CD4-positive, CD25-positive, alpha-beta regulatory T cell (primary cell): ENCODE measurements around the gene PLET1. TPM values are rescaled to one million over a fixed set of nuclear protein-coding genes. Genes with fewer than 3 reads are reported as not detected.

Experiments
- ATAC-seq, 2 donors: fragments of 150-1000 bp; cut with Tn5 transposase; one replicate each; pipeline ENCODE4 v1.10.0; 2021; ENCODE audit warnings: low read depth in 2 of 2, moderate number of reproducible peaks in 2 of 2, moderate library complexity in 1 of 2
- DNase-seq, 3 donors: peaks; one replicate each; pipeline versions ENCODE4 v3.0.0 to v3.0.0-alpha.2; 2012 to 2022; ENCODE audit warnings: mixed read lengths in 1 of 3
- H3K27ac ChIP-seq: one replicate; pipeline ENCODE4 v1.7.0; 2013; ENCODE audit warnings: mild to moderate bottlenecking, low read length; ENCODE audit not compliant: insufficient read depth, poor library complexity, severe bottlenecking
- H3K27me3 ChIP-seq: one replicate; pipeline ENCODE4 v1.7.0; 2013; ENCODE audit warnings: low read length; ENCODE audit not compliant: control insufficient read depth, insufficient read depth
- H3K36me3 ChIP-seq: one replicate; pipeline ENCODE4 v1.7.0; 2013; ENCODE audit warnings: mild to moderate bottlenecking, low read length, moderate library complexity; ENCODE audit not compliant: control insufficient read depth, insufficient read depth
- H3K4me1 ChIP-seq: 2 replicates; pipeline ENCODE4 v1.7.0; 2013; ENCODE audit warnings: mild to moderate bottlenecking, low read length; ENCODE audit not compliant: insufficient read depth, control insufficient read depth, poor library complexity, severe bottlenecking
- H3K4me3 ChIP-seq: one replicate; pipeline ENCODE4 v1.7.0; 2013; ENCODE audit warnings: low read depth, mild to moderate bottlenecking, low read length, moderate library complexity
- H3K9me3 ChIP-seq, 2 experiments: 1 replicate in 1 of 2; 2 replicates in 1 of 2; pipeline ENCODE4 v1.7.0; 2013; ENCODE audit warnings: low read length in 2 of 2, mild to moderate bottlenecking in 1 of 2, moderate library complexity in 1 of 2; ENCODE audit not compliant: control insufficient read depth in 2 of 2
- H3K27ac Mint-ChIP-seq, 3 donors: one replicate each; pipeline ENCODE4 v1.8.0; 2020 to 2022; ENCODE audit warnings: mild to moderate bottlenecking in 3 of 3, mixed read lengths in 3 of 3, moderate library complexity in 2 of 3
- H3K27me3 Mint-ChIP-seq: one replicate; pipeline ENCODE4 v1.8.0; 2022; ENCODE audit warnings: mild to moderate bottlenecking, mixed read lengths
- H3K36me3 Mint-ChIP-seq: one replicate; pipeline ENCODE4 v1.8.0; 2020; ENCODE audit warnings: mixed read lengths
- H3K4me1 Mint-ChIP-seq, 4 donors: one replicate each; pipeline ENCODE4 v1.8.0; 2020 to 2022; ENCODE audit warnings: mixed read lengths in 4 of 4, mild to moderate bottlenecking in 1 of 4
- H3K4me3 Mint-ChIP-seq, 4 donors: one replicate each; pipeline ENCODE4 v1.8.0; 2020 to 2022; ENCODE audit warnings: mild to moderate bottlenecking in 4 of 4, mixed read lengths in 4 of 4, moderate library complexity in 3 of 4
- H3K9me3 Mint-ChIP-seq, 7 donors: one replicate each; pipeline ENCODE4 v1.8.0; 2020 to 2022; ENCODE audit warnings: mixed read lengths in 7 of 7, mild to moderate bottlenecking in 3 of 7, moderate library complexity in 2 of 7
- polyA plus RNA-seq, 4 donors: library from polyadenylated mRNA; unstranded; fragments of 300-500 nt; fragmentation: Illumina TruSeq; gene quantifications; one replicate each; pipeline ENCODE4 v1.2.3, GENCODE V29; 2021
- total RNA-seq: library from RNA; stranded (reverse); gene quantifications from one replicate; pipeline ENCODE4 v1.2.3, GENCODE V29; 2022

Gene PLET1
- total and polyA plus RNA-seq, 5 donors from 2014 or later = not detected

DNA sequence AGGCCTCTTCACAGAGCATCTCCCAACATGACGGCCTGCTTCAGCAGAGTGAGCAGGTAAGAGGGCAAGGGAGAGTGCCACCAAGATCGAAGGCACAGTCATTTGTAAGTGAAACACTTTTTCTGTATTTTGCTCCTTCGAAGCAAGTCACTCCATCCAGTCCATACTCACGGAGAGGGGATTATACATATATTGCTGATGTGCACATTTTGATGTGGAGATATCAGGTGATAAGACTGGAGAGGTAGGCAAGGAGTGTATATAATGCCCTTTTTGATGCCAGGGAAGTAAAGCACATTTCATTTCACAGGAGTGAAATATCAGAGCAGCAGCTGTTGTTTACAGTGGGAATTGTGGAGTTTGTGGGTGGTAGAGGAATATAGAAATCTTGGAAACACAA is 23.2 kb downstream of the PLET1 start:
- no peak for DNase-seq
- Histone ChIP-seq H3K36me3 (peaks cover 56% of the 10 kb centered on the region), H3K27me3 (no peaks in the 10 kb centered on the region), H3K27ac (no peak overlapping the region), H3K4me3 (no peak overlapping the region), H3K9me3 (no peaks in the 10 kb centered on the region), H3K4me1 (no peaks in the 10 kb centered on the region)
- no peak for ATAC-seq
- no peak overlapping the region for H3K27ac Mint-ChIP-seq
- H3K36me3 Mint-ChIP-seq = peaks cover 45% of the 10 kb centered on the region
- peaks cover 0 to 1% (median 0%) of the 10 kb centered on the region in 7 donors for H3K9me3 Mint-ChIP-seq
- no peaks in the 10 kb centered on the region for H3K27me3 Mint-ChIP-seq
- H3K4me1 Mint-ChIP-seq = peaks cover 0 to 4% (median 0%) of the 10 kb centered on the region in 4 donors
- H3K4me3 Mint-ChIP-seq = no peak overlapping the region

DNA sequence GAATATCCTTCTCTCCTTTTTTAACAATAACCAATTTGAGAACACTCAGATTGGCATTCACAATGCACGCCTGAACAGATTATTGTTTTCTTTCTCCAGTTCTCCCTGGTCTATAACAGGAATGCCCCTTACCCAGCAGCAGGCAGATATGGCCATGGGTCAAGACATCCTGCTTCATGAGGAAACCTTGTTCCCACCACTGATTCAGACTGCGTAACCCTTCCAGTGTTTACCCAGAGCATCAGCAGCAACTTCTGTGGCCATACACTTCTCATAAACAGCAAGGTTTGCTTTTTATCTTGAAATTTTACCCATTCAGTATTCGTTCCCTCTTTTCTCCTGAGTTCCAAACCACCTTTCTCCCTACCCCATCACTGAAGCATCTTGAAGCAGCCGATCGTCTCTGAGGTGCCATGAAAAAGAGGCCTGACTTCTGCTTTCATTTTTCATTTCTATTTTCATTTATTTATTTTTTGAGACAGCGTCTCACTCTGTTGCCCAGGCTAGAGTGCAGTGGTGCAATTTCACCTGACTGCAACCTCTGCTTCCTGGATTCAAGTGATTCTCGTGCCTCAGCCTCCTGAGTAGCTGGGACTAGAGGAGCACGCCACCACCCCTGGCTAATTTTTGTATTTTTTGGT is 24.8 kb downstream of the PLET1 start:
- H3K4me3 ChIP-seq = no peak overlapping the region
- Mint-ChIP-seq H3K36me3 (peaks cover 53% of the 10 kb centered on the region), H3K4me1 (peaks cover 0 to 4% (median 1%) of the 10 kb centered on the region in 4 donors), H3K4me3 (no peak overlapping the region), H3K9me3 (no peaks in the 10 kb centered on the region), H3K27me3 (no peaks in the 10 kb centered on the region), H3K27ac (peak overlapping the region in 1 of 3 donors; percentile 21)
- no peaks in the 10 kb centered on the region for H3K4me1 ChIP-seq
- H3K36me3 ChIP-seq = peaks cover 62% of the 10 kb centered on the region
- no peak for ATAC-seq
- no peak for DNase-seq
- no peaks in the 10 kb centered on the region for H3K27me3 ChIP-seq
- no peak overlapping the region for H3K27ac ChIP-seq
- no peaks in the 10 kb centered on the region for H3K9me3 ChIP-seq

DNA sequence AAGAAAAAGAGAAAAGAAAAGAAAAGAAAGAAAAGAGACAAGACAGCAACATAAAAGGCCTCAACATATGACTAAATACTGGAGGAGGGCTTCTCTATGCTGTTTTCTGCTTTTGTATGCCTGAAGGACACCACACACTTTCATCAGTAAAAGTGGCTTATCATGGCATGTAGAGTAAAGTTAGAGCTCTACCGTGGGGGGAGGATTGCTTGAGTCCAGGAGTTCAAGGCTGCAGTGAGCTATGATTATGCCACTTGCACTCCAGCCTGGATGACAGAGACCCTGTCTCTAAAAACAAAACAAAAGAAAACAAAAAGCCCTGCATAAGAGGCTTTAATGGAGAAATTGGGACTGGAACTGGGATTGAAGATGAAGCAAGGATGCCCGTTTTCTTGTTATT is 28.7 kb downstream of the PLET1 start:
- peaks cover 49% of the 10 kb centered on the region for H3K36me3 Mint-ChIP-seq
- peaks cover 13 to 29% (median 16%) of the 10 kb centered on the region in 4 donors for H3K4me1 Mint-ChIP-seq
- DNase-seq (no peak), ATAC-seq (no peak)
- peaks cover 60% of the 10 kb centered on the region for H3K36me3 ChIP-seq
- H3K27me3 Mint-ChIP-seq = no peaks in the 10 kb centered on the region
- H3K4me3 Mint-ChIP-seq = no peak overlapping the region
- peaks cover 8% of the 10 kb centered on the region for H3K4me1 ChIP-seq
- H3K4me3 ChIP-seq = no peak overlapping the region
- no peaks in the 10 kb centered on the region for H3K27me3 ChIP-seq
- no peak overlapping the region for H3K27ac ChIP-seq
- H3K27ac Mint-ChIP-seq = peak overlapping the region in 1 of 3 donors; percentile 26
- no peaks in the 10 kb centered on the region for H3K9me3 ChIP-seq
- no peaks in the 10 kb centered on the region for H3K9me3 Mint-ChIP-seq

DNA sequence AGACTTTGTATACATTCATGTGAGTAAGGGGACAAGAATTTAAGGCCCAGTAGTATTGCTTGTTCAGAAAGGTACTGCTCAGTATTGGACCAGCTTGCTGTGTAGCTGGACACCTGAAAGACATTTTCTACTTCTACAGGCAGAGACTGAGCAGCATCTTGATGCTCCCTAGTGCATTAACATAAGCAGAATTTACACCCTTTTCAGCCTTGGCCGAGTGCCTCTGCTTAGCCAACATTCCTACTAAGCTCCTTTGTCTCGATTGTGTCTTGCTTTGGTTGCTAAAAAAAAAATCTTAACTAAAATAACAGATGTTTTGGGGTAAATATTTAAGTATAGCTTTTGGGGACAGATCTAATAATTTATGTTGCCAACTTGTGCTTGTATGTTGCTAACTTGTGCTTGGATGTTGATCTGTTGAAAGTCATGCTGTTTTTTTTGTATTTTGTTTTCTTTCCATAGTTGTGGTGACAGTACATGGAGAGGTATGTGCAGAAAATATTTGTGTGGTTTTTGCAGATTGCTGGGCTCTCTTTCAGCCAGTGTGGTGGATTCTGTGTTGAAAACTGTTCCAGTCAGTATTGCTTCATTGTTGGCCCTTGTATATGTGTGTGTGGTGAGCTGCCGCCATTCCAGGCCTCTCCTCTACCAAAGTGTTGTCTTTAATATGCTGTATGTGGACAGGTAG is 30.8 kb downstream of the PLET1 start:
- H3K9me3 ChIP-seq = no peaks in the 10 kb centered on the region
- Mint-ChIP-seq H3K4me3 (no peak overlapping the region), H3K9me3 (no peaks in the 10 kb centered on the region), H3K36me3 (peaks cover 34% of the 10 kb centered on the region), H3K27me3 (no peaks in the 10 kb centered on the region), H3K4me1 (peaks cover 16 to 43% (median 18%) of the 10 kb centered on the region in 4 donors), H3K27ac (peak overlapping the region in 1 of 3 donors; percentile 52)
- peaks cover 42% of the 10 kb centered on the region for H3K36me3 ChIP-seq
- H3K4me1 ChIP-seq = peaks cover 15% of the 10 kb centered on the region
- no peak overlapping the region for H3K4me3 ChIP-seq
- ATAC-seq (no peak), DNase-seq (no peak)
- no peak overlapping the region for H3K27ac ChIP-seq
- no peaks in the 10 kb centered on the region for H3K27me3 ChIP-seq

DNA sequence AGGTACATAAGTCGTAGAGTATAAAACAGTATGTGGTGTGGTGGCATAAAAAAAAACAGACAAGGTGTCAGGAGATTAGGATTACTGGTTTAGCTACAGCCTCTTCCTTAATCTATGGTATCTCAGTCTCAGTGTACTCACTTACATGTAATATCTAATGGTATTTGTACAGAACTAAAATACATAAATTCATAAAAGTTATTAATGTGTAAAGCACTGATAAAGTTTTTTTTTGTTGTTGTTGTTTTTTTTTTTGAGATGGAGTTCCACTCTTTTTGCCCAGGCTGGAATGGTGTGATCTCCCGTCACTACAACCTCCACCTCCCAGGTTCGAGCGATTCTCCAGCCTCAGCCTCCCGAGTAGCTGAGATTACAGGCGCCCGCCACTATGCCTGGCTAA is 31.5 kb downstream of the PLET1 start:
- H3K4me1 Mint-ChIP-seq = peaks cover 16 to 43% (median 18%) of the 10 kb centered on the region in 4 donors
- Histone ChIP-seq H3K36me3 (peaks cover 39% of the 10 kb centered on the region), H3K4me1 (peaks cover 15% of the 10 kb centered on the region), H3K27ac (no peak overlapping the region), H3K9me3 (no peaks in the 10 kb centered on the region), H3K27me3 (no peaks in the 10 kb centered on the region), H3K4me3 (no peak overlapping the region)
- H3K27ac Mint-ChIP-seq = peak overlapping the region in 1 of 3 donors; percentile 4
- H3K36me3 Mint-ChIP-seq = peaks cover 34% of the 10 kb centered on the region
- ATAC-seq (no peak), DNase-seq (no peak)
- H3K4me3 Mint-ChIP-seq = peak overlapping the region in 1 of 4 donors; percentile 0
- no peaks in the 10 kb centered on the region for H3K9me3 Mint-ChIP-seq
- H3K27me3 Mint-ChIP-seq = no peaks in the 10 kb centered on the region

DNA sequence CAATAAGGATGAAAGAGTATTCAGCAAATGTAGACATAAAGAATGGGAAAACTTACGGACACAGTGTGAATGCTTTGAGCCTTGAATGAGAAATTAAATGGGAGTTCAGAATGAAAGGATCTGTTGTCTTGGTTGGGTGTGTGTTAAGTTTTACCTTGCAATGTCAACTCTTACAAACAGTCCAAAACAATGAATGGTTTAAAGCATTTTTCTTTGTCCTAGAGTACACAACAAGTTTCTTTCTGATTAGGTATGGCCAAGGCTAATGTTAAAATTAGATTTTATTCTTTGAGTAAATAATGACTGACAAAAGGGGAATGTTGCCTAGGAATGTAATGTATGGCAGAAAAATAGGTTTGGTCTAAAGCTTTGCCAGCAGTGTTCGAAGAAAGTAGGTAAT is 32.0 kb downstream of the PLET1 start:
- no peak overlapping the region for H3K27ac ChIP-seq
- Mint-ChIP-seq H3K4me1 (peaks cover 16 to 43% (median 18%) of the 10 kb centered on the region in 4 donors), H3K27me3 (no peaks in the 10 kb centered on the region), H3K9me3 (no peaks in the 10 kb centered on the region), H3K36me3 (peaks cover 31% of the 10 kb centered on the region), H3K27ac (peak overlapping the region in 1 of 3 donors; percentile 4), H3K4me3 (peak overlapping the region in 2 of 4 donors; percentile 0 to 96)
- no peaks in the 10 kb centered on the region for H3K9me3 ChIP-seq
- H3K36me3 ChIP-seq = peaks cover 35% of the 10 kb centered on the region
- H3K4me3 ChIP-seq = no peak overlapping the region
- peaks cover 15% of the 10 kb centered on the region for H3K4me1 ChIP-seq
- no peaks in the 10 kb centered on the region for H3K27me3 ChIP-seq
- ATAC-seq (no peak), DNase-seq (no peak)

DNA sequence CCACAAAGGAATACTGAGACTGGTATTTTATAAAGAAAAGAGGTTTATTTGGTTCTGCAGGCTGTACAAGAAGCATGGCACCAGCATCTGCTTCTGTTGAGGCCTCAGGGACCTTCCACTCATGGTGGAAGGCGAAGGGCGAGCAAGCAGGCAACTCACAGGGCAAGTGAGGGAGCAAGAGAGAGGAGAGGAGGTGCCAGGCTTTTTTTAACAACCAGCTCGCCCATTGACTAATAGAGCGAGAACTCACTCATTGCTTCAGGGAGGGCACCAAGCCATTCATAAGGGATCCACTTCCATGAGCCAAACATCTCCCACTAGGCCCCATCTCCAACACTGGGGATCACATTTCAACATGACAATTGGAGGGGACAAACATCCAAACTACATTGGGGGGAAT is 33.2 kb downstream of the PLET1 start:
- Mint-ChIP-seq H3K4me3 (peak overlapping the region; percentile 94 to 96 (median 94)), H3K36me3 (peaks cover 31% of the 10 kb centered on the region), H3K9me3 (no peaks in the 10 kb centered on the region), H3K4me1 (peaks cover 16 to 43% (median 18%) of the 10 kb centered on the region in 4 donors), H3K27me3 (no peaks in the 10 kb centered on the region), H3K27ac (peak overlapping the region; percentile 97 to 99 (median 98))
- peaks cover 15% of the 10 kb centered on the region for H3K4me1 ChIP-seq
- H3K27ac ChIP-seq = no peak overlapping the region
- DNase-seq (no peak), ATAC-seq (no peak)
- no peaks in the 10 kb centered on the region for H3K27me3 ChIP-seq
- no peaks in the 10 kb centered on the region for H3K9me3 ChIP-seq
- peaks cover 25% of the 10 kb centered on the region for H3K36me3 ChIP-seq
- peak overlapping the region; percentile 87 for H3K4me3 ChIP-seq
